GM21825 (cell line): ENCODE measurements around the gene FASTK.
"Not testable (repeated sequence)": the region's sequence is repeated elsewhere in the genome, so short reads cannot be mapped to it uniquely, and the experiment has no call there.

Source experiments
- ATAC-seq: cut with Tn5 transposase; IDR thresholded peaks from one replicate; pipeline ENCODE4 v1.9.1; 2021; ENCODE audit warnings: mild to moderate bottlenecking, moderate library complexity; ENCODE audit not compliant: unreplicated experiment

Gene FASTK

GRCh38 chr7:151032936-151033863 lies 47.4 kb downstream of the FASTK start:
- no peak for ATAC-seq

- ATAC-seq, result no peak
Observed at GRCh38 chr7:151031011-151031410, 49.6 kb downstream of the FASTK start.

- ATAC-seq, result no peak
Observed at GRCh38 chr7:151028948-151029501, 51.6 kb downstream of the FASTK start.

GRCh38 chr7:151028131-151028947 lies 52.3 kb downstream of the FASTK start, which contains the start of gene ABCB8:
Gene ABCB8 (plus strand): TSS chr7:151028450. CDS start chr7:151028516, 66 bp downstream.
- ATAC-seq, result peak; percentile 96

GRCh38 chr7:151027728-151028130 lies 52.9 kb downstream of the FASTK start:
- not testable (repeated sequence) for ATAC-seq

GRCh38 chr7:151026771-151027727 lies 53.6 kb downstream of the FASTK start:
- not testable (repeated sequence) for ATAC-seq
